ENCODE data around the gene CDHR1.

CDHR1 gene

DNA sequence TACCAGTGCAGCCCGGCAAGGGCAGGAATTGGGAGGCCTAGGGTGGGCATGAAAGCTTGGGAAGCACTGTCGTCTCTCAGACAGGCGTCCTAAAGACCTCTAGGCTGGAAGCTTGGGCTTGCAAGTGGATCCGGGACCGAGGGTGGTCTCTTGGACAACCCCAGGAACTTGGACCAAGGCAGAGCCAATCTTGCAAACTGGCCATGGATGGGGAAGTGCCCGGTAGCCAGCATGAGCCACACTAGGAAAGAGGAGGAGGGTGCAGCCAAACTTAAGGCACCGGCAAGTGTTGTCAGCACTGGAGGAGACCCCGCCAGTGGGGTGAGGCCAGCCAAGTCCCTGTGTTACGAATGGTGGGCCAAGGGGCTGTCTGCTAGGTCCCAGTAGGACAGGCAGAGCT is 22.5 kb downstream of the CDHR1 start:
- TF ChIP-seq ZNF274 (IDR thresholded peaks at IDR 0.05; ENCODE audit: low read depth, low read length) (no peak), SUZ12 (IDR thresholded peaks at IDR 0.05; ENCODE audit: extremely low read depth, insufficient read depth, insufficient read length) (no peak), YY1 (IDR thresholded peaks at IDR 0.05; ENCODE audit: insufficient read depth, insufficient read length) (no peak)
- Histone ChIP-seq H3K4me1 (ENCODE audit: insufficient read depth, insufficient read length) (no peaks in the 10 kb centered on the region), H3K4me3 (ENCODE audit: insufficient read length, low read depth) (no peak overlapping the region), H3K9ac (ENCODE audit: insufficient read length, low read depth) (no peak overlapping the region), H3K27me3 (ENCODE audit: insufficient read depth, insufficient read length) (no peaks in the 10 kb centered on the region), H3K9me3 (ENCODE audit: insufficient read depth, low read length) (no peaks in the 10 kb centered on the region), H3K36me3 (ENCODE audit: insufficient read depth, insufficient read length, low read length) (no peaks in the 10 kb centered on the region)
- DNase-seq (ENCODE audit: low read depth, low spot score): no peak

DNA sequence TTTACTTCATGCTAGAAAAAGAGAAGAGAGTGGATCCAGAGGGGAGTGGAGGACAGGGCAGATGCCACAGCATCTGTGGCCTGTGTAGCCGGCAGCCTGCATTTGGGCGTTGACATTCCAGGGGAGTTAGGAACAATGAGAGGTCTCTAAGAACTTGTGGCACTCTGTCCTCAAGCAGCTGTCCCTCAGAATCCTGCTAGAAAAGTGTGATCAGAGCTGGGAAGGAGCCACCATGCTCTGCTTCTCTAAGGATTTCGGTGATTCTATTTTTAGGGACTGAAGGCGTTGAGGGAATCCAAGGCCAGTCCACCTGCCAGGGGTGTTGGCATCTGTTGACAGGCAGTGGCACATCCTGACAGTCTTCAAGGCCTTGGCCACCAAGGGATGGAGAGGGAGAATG is 23.4 kb downstream of the CDHR1 start:
- Histone ChIP-seq H3K4me1 (ENCODE audit: insufficient read depth, insufficient read length) (no peaks in the 10 kb centered on the region), H3K27me3 (ENCODE audit: insufficient read depth, insufficient read length) (no peaks in the 10 kb centered on the region), H3K9ac (ENCODE audit: insufficient read length, low read depth) (no peak overlapping the region), H3K9me3 (ENCODE audit: insufficient read depth, low read length) (no peaks in the 10 kb centered on the region), H3K4me3 (ENCODE audit: insufficient read length, low read depth) (no peak overlapping the region), H3K36me3 (ENCODE audit: insufficient read depth, insufficient read length, low read length) (no peaks in the 10 kb centered on the region)
- no peak for DNase-seq (ENCODE audit: low read depth, low spot score)
- TF ChIP-seq YY1 (IDR thresholded peaks at IDR 0.05; ENCODE audit: insufficient read depth, insufficient read length): no peak
- TF ChIP-seq ZNF274 (IDR thresholded peaks at IDR 0.05; ENCODE audit: low read depth, low read length): no peak
- no peak for TF ChIP-seq SUZ12 (IDR thresholded peaks at IDR 0.05; ENCODE audit: extremely low read depth, insufficient read depth, insufficient read length)

DNA sequence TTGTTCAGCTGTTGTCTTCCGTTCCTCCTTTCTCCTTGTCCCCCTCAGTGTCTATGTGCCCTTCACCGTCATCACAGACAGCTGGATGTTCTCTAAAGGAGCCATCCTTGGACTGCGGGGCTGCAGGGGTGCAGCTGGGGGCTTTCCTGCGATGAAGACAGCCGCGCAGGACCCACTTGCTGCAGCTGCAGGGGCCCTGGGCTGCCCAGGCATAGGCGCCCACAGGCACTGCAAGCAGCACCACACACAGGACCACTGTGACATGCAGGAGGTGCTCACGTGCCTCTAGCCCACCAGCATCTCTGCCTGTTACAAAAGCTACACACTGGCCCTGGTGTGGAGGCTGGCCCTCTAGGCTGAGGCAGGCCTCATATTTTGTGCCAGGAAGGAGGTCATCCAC is 27.6 kb downstream of the CDHR1 start:
- DNase-seq (ENCODE audit: low read depth, low spot score): no peak
- Histone ChIP-seq H3K9me3 (ENCODE audit: insufficient read depth, low read length) (no peaks in the 10 kb centered on the region), H3K4me3 (ENCODE audit: insufficient read length, low read depth) (no peak overlapping the region), H3K36me3 (ENCODE audit: insufficient read depth, insufficient read length, low read length) (no peaks in the 10 kb centered on the region), H3K27me3 (ENCODE audit: insufficient read depth, insufficient read length) (no peaks in the 10 kb centered on the region), H3K4me1 (ENCODE audit: insufficient read depth, insufficient read length) (no peaks in the 10 kb centered on the region), H3K9ac (ENCODE audit: insufficient read length, low read depth) (no peak overlapping the region)
- TF ChIP-seq SUZ12 (IDR thresholded peaks at IDR 0.05; ENCODE audit: extremely low read depth, insufficient read depth, insufficient read length) (no peak), ZNF274 (IDR thresholded peaks at IDR 0.05; ENCODE audit: low read depth, low read length) (no peak), YY1 (IDR thresholded peaks at IDR 0.05; ENCODE audit: insufficient read depth, insufficient read length) (no peak)

DNA sequence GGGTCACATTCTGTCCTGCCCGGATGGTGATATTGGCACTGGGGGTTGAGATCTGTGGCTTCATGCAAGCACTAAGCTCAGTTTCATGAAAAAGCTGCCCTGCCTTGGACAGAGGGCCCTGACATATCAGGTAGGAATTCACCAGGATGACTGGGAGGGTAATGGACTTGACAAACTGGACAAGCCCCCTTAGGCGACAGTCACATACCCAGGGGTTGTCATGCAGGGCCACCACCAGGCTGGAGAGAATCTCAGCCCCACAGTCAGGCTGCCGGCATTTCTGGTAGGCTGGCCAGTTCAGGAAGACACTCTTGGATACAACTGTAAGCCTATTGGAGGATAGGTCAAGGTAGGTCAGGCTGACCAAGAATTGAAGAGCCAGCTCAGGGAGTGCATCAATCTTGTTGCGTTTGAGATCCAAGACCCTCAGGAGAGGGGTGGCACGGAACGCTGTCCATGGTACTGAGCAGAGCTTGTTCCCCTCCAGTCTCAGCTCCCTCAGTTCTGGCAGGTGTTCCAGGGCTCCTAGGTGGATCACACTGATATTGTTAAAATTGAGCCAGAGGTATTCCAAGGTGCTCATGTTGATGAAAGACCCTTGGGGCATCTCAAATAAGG is 30.2 kb downstream of the CDHR1 start:
- no peak for TF ChIP-seq ZNF274 (IDR thresholded peaks at IDR 0.05; ENCODE audit: low read depth, low read length)
- TF ChIP-seq SUZ12 (IDR thresholded peaks at IDR 0.05; ENCODE audit: extremely low read depth, insufficient read depth, insufficient read length): no peak
- TF ChIP-seq YY1 (IDR thresholded peaks at IDR 0.05; ENCODE audit: insufficient read depth, insufficient read length): no peak
- DNase-seq (ENCODE audit: low read depth, low spot score): no peak
- H3K27me3 ChIP-seq (ENCODE audit: insufficient read depth, insufficient read length): no peaks in the 10 kb centered on the region

DNA sequence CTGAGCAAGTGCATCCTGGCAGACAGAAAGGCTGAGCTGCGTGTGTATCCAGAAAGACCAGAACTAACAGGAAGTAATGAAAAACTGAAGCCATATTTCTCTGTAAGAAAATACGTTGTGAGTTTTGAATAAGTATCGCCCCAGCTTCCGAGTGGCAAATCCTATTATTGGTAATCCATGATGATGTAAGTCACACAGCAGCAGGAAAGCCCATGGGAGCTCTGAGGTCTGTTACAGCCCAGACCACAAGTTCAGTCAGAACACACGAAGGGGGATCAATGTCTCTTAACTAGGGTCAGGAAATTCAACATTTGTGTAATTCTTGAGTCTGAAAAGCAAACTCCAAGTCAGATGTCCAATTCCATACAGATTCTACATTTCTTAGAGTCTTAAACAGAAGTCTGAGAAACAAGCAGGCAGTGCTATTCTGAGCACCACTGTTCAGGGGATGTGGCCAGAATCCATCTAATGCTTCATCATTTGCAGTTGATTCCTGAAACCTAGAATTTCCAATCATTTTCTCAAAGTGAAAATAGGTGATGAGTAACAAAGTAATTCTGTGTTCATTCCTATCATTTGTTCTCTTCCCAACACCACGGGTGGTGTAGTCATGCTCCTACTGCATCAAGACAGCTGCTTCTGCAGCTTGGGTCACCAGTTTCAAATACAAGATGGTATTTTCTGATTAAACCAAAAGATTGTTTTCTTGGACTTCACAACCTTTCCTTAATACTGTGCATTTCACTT is 31.3 kb downstream of the CDHR1 start, which contains the start of gene LRIT2:
LRIT2 (minus strand) TSS at position 118 of the 747 bp plus-strand sequence; CDS start at position 94, 24 bp downstream.
- H3K36me3 ChIP-seq (ENCODE audit: insufficient read depth, insufficient read length, low read length): no peaks in the 10 kb centered on the region
- no peaks in the 10 kb centered on the region for H3K4me1 ChIP-seq (ENCODE audit: insufficient read depth, insufficient read length)
- TF ChIP-seq ZNF274 (IDR thresholded peaks at IDR 0.05; ENCODE audit: low read depth, low read length): no peak
- no peak for TF ChIP-seq SUZ12 (IDR thresholded peaks at IDR 0.05; ENCODE audit: extremely low read depth, insufficient read depth, insufficient read length)
- TF ChIP-seq YY1 (IDR thresholded peaks at IDR 0.05; ENCODE audit: insufficient read depth, insufficient read length): no peak
- H3K4me3 ChIP-seq (ENCODE audit: insufficient read length, low read depth): no peak within 1 kb of the TSS
- no peaks in the 10 kb centered on the region for H3K9me3 ChIP-seq (ENCODE audit: insufficient read depth, low read length)
- no peak for DNase-seq (ENCODE audit: low read depth, low spot score)
- no peak within 1 kb of the TSS for H3K9ac ChIP-seq (ENCODE audit: insufficient read length, low read depth)
- H3K27me3 ChIP-seq (ENCODE audit: insufficient read depth, insufficient read length): no peaks in the 10 kb centered on the region

More for the DNA sequence above, 30.2 kb downstream of the CDHR1 start:
- Histone ChIP-seq H3K9ac (ENCODE audit: insufficient read length, low read depth) (no peak overlapping the region), H3K4me3 (ENCODE audit: insufficient read length, low read depth) (no peak overlapping the region), H3K4me1 (ENCODE audit: insufficient read depth, insufficient read length) (no peaks in the 10 kb centered on the region), H3K36me3 (ENCODE audit: insufficient read depth, insufficient read length, low read length) (no peaks in the 10 kb centered on the region), H3K9me3 (ENCODE audit: insufficient read depth, low read length) (no peaks in the 10 kb centered on the region)

DNA sequence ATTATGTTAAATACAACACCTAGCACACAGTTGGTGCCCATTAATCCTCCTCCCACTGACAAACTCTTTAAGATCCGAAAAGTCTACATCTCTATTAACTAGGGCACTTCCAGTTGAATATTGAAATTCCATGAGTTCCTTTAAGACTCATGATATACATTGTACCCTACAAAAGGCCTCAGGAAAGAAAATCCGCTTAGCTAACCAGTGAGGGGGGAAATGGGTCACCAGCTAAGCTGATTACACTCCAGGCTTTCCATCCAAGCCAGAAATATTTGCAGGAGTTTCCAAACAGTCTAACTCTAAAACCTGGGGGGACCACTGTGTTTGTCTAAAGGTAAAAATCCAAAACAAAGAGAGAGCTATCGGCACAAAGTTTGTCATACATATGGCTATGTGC is 32.3 kb downstream of the CDHR1 start:
- DNase-seq (ENCODE audit: low read depth, low spot score): no peak
- no peak overlapping the region for H3K4me3 ChIP-seq (ENCODE audit: insufficient read length, low read depth)
- H3K4me1 ChIP-seq (ENCODE audit: insufficient read depth, insufficient read length): no peaks in the 10 kb centered on the region
- no peak overlapping the region for H3K9ac ChIP-seq (ENCODE audit: insufficient read length, low read depth)
- TF ChIP-seq ZNF274 (IDR thresholded peaks at IDR 0.05; ENCODE audit: low read depth, low read length) (no peak), YY1 (IDR thresholded peaks at IDR 0.05; ENCODE audit: insufficient read depth, insufficient read length) (no peak), SUZ12 (IDR thresholded peaks at IDR 0.05; ENCODE audit: extremely low read depth, insufficient read depth, insufficient read length) (no peak)
- no peaks in the 10 kb centered on the region for H3K36me3 ChIP-seq (ENCODE audit: insufficient read depth, insufficient read length, low read length)
- no peaks in the 10 kb centered on the region for H3K27me3 ChIP-seq (ENCODE audit: insufficient read depth, insufficient read length)
- H3K9me3 ChIP-seq (ENCODE audit: insufficient read depth, low read length): no peaks in the 10 kb centered on the region

DNA sequence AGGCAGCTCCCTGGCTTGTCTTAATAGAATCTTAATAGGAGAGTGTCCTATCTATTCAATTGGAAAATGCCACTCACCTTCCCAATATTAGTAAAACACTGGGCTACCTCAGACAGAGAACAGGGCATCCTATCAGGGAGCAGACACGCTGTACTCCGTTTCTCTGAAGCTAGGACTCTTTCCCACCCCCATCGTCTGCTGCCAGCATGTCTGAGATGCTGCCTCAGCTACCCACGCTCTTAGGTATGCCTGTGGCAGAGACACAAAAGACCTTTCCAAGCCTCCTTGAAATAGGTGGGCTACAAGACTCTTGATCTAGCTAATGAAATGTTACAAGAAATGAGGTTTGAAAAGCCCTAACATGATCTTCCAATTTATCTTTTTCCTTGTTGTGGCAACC is 33.5 kb downstream of the CDHR1 start:
- TF ChIP-seq ZNF274 (IDR thresholded peaks at IDR 0.05; ENCODE audit: low read depth, low read length) (no peak), YY1 (IDR thresholded peaks at IDR 0.05; ENCODE audit: insufficient read depth, insufficient read length) (no peak), SUZ12 (IDR thresholded peaks at IDR 0.05; ENCODE audit: extremely low read depth, insufficient read depth, insufficient read length) (no peak)
- Histone ChIP-seq H3K9me3 (ENCODE audit: insufficient read depth, low read length) (no peaks in the 10 kb centered on the region), H3K4me1 (ENCODE audit: insufficient read depth, insufficient read length) (no peaks in the 10 kb centered on the region), H3K4me3 (ENCODE audit: insufficient read length, low read depth) (no peak overlapping the region), H3K36me3 (ENCODE audit: insufficient read depth, insufficient read length, low read length) (no peaks in the 10 kb centered on the region), H3K9ac (ENCODE audit: insufficient read length, low read depth) (no peak overlapping the region), H3K27me3 (ENCODE audit: insufficient read depth, insufficient read length) (no peaks in the 10 kb centered on the region)
- no peak for DNase-seq (ENCODE audit: low read depth, low spot score)

All from NT2/D1 (cell line).